Natural killer cell (primary cell): ENCODE measurements around the gene B9D2. TPM values are rescaled to one million over a fixed set of nuclear protein-coding genes. Genes with fewer than 3 reads are reported as not detected.

Source experiments
- ATAC-seq, 3 donors: fragments of 150-1000 bp in 2 of 3; fragments of 200-7000 bp in 1 of 3; cut with Tn5 transposase; 1 replicate in 1 of 3; 2 replicates in 2 of 3; pipeline ENCODE4 v1.10.0; 2021; ENCODE audit warnings: mild to moderate bottlenecking in 2 of 3, moderate library complexity in 2 of 3
- DNase-seq, 2 donors: peaks; one replicate each; pipeline versions ENCODE4 v3.0.0 to v3.0.0-alpha.2; 2013 to 2021; ENCODE audit warnings: mixed read lengths in 1 of 2
- H3K27ac ChIP-seq: one replicate; pipeline ENCODE4 v1.5.1; 2013; ENCODE audit warnings: mild to moderate bottlenecking, low read length
- H3K27me3 ChIP-seq: one replicate; pipeline ENCODE4 v1.6.1; 2013; ENCODE audit warnings: low read length; ENCODE audit not compliant: control insufficient read depth, insufficient read depth
- H3K36me3 ChIP-seq: one replicate; pipeline ENCODE4 v1.6.1; 2013; ENCODE audit warnings: low read length; ENCODE audit not compliant: control insufficient read depth, insufficient read depth
- H3K4me1 ChIP-seq: one replicate; pipeline ENCODE4 v1.6.1; 2013; ENCODE audit warnings: low read length; ENCODE audit not compliant: control insufficient read depth, insufficient read depth
- H3K4me3 ChIP-seq: one replicate; pipeline ENCODE4 v1.5.1; 2013; ENCODE audit warnings: low read length
- H3K9me3 ChIP-seq: one replicate; pipeline ENCODE4 v1.6.1; 2013; ENCODE audit warnings: low read length; ENCODE audit not compliant: control insufficient read depth, insufficient read depth
- H3K27ac Mint-ChIP-seq, 2 donors: one replicate each; pipeline ENCODE4 v1.8.0; 2022; ENCODE audit warnings: mild to moderate bottlenecking in 2 of 2, mixed read lengths in 2 of 2, moderate library complexity in 1 of 2
- H3K27me3 Mint-ChIP-seq, 2 donors: one replicate each; pipeline ENCODE4 v1.8.0; 2022; ENCODE audit warnings: low read depth in 2 of 2, mixed read lengths in 2 of 2
- H3K36me3 Mint-ChIP-seq: one replicate; pipeline ENCODE4 v1.8.0; 2022; ENCODE audit warnings: mixed read lengths
- H3K4me1 Mint-ChIP-seq, 2 donors: one replicate each; pipeline ENCODE4 v1.8.0; 2022; ENCODE audit warnings: mixed read lengths in 2 of 2
- H3K4me3 Mint-ChIP-seq: one replicate; pipeline ENCODE4 v1.8.0; 2022; ENCODE audit warnings: mild to moderate bottlenecking, moderate library complexity, mixed read lengths
- H3K9me3 Mint-ChIP-seq, 2 donors: one replicate each; pipeline ENCODE4 v1.8.0; 2022; ENCODE audit warnings: mixed read lengths in 2 of 2
- CTCF ChIP-seq: fragments of 200-600 bp; IDR thresholded peaks from one replicate; pipeline ENCODE4 v1.8.0; 2022; ENCODE audit warnings: antibody characterized with exemption
- WGBS: methylation state at CpG from one replicate; pipeline ENCODE4 v1.1.7; 2013; ENCODE audit warnings: missing lambda C conversion rate; ENCODE audit not compliant: insufficient coverage; 5-methylcytosine and 5-hydroxymethylcytosine counted together
- intact Hi-C: fragments of 100-400 bp; cut with micrococcal nuclease; formaldehyde crosslinking; loops from one replicate; pipeline ENCODE4 v1.14.2; 2022
- total RNA-seq, 4 donors: library from RNA; stranded (reverse); fragments of 120-200 nt in 1 of 4; gene quantifications; one replicate each; pipeline versions ENCODE4 v1.2.3 to v1.2.4, GENCODE V29; 2013 to 2022

B9D2 gene
- total RNA-seq, 3 donors from 2014 or later (not counting 1 experiment from before 2014, with no cell fraction given): 18.1 to 22.2 (median 18.7) TPM

DNA sequence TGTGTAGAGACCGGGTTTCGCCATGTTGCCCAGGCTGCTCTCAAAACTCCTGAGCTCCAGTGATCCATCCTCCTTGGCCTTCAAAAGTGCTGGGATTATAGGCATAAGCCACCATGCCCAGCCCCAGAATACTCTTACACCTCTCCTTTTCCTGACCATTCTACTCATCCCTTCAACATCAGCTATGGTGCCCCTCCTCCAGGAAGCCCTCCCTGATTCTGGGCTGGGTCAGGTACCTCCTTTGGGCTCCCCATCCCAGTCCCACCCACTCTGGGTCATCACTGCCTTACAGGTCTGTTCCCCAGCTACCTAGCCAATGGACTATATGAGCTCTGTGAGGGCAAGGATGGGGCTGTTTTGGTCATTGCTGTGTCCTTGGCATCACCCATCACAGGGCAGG, 19.8 kb downstream of the B9D2 start:
- no peak overlapping the region for H3K4me3 ChIP-seq
- ATAC-seq: no peak
- H3K27ac ChIP-seq: peak overlapping the region; percentile 24
- no peaks in the 10 kb centered on the region for H3K9me3 ChIP-seq
- intact Hi-C loops: no loop called here
- Mint-ChIP-seq H3K36me3 (no peaks in the 10 kb centered on the region), H3K4me3 (peak overlapping the region; percentile 60), H3K9me3 (no peaks in the 10 kb centered on the region), H3K4me1 (peaks cover 58 to 65% of the 10 kb centered on the region in 2 donors), H3K27ac (peak overlapping the region; percentile 75 to 76), H3K27me3 (no peaks in the 10 kb centered on the region)
- 100% methylated on average over 2 of the region's 2 CpGs for WGBS
- peaks cover 66% of the 10 kb centered on the region for H3K36me3 ChIP-seq
- H3K27me3 ChIP-seq: no peaks in the 10 kb centered on the region
- DNase-seq: no peak
- TF ChIP-seq CTCF: no peak
- peaks cover 77% of the 10 kb centered on the region for H3K4me1 ChIP-seq

DNA sequence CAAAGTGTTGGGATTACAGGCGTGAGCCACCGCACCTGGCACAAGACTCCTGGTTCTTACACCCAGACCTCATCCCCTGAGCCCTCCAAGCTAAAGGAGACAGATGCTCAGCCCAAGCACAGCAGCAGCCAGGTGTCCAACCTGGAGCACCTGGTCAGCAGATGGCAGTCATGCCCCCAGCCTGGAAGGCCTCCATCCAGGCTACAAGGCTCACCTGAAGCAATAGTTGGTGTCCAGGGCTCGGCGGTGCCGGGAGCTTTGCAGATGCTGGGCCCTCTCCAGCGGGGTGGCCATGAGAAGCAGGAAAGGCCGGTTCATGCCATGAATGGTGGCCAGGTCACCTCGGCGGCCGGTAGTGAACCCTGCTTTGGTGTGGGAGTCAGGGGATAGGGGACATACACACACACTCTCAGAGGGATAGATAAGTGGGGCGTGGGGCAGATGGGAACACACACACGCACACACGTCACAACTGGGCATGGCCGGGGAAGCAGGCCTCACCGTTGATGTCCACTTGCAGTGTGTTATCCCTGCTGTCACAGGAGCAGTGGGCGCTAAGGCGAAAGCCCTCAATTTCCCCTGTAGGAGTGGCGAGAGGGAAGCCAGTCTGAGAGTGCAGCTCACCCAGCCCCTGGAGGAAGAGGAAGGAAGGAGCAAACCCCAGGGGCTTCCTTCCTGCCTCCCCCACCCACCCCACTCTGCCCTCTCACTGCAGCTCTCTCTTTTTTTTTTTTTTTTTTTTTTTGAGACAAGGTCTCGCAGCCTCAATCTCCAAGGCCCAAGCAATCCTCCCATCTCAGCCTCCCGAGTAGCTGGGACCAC, 22.1 kb downstream of the B9D2 start:
- Mint-ChIP-seq H3K9me3 (no peaks in the 10 kb centered on the region), H3K36me3 (peaks cover 6% of the 10 kb centered on the region), H3K4me1 (peaks cover 52 to 59% of the 10 kb centered on the region in 2 donors), H3K4me3 (peak overlapping the region; percentile 75), H3K27ac (peak overlapping the region; percentile 75 to 76), H3K27me3 (no peaks in the 10 kb centered on the region)
- no peak for TF ChIP-seq CTCF
- intact Hi-C loops: no loop called here
- Histone ChIP-seq H3K9me3 (no peaks in the 10 kb centered on the region), H3K27me3 (no peaks in the 10 kb centered on the region), H3K4me3 (no peak overlapping the region), H3K27ac (peak overlapping the region; percentile 38), H3K36me3 (peaks cover 74% of the 10 kb centered on the region), H3K4me1 (peaks cover 56% of the 10 kb centered on the region)
- DNase-seq: peak in 1 of 2 donors; percentile 52
- WGBS: 70% methylated on average over 18 of the region's 20 CpGs
- ATAC-seq: peak; percentile 22 to 40 (median 31)

DNA sequence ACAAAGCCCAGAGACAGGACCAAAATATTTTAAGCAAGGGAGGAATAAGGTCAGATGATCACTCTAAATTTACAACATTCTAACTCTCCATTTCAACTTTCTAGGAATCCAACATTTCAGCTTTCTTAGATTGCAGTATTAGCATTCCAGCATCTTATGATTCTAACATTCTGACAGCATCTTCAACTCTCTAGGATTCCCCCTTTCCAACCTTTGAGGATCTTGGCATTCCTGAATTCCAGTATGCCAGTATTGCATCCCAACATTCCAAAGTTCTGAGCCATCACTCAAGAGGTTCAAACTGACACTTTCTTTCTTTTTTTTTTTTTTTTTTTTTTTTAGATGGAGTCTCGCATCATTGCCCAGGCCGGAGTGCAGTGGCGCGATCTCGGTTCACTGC, 24.0 kb downstream of the B9D2 start:
- Histone ChIP-seq H3K27ac (no peak overlapping the region), H3K9me3 (no peaks in the 10 kb centered on the region), H3K4me3 (no peak overlapping the region), H3K36me3 (peaks cover 78% of the 10 kb centered on the region), H3K27me3 (no peaks in the 10 kb centered on the region), H3K4me1 (peaks cover 56% of the 10 kb centered on the region)
- Mint-ChIP-seq H3K4me3 (peak overlapping the region; percentile 42), H3K9me3 (no peaks in the 10 kb centered on the region), H3K27ac (peak overlapping the region; percentile 58 to 75), H3K27me3 (no peaks in the 10 kb centered on the region), H3K4me1 (peaks cover 46 to 54% of the 10 kb centered on the region in 2 donors), H3K36me3 (peaks cover 6% of the 10 kb centered on the region)
- TF ChIP-seq CTCF: no peak
- ATAC-seq (no peak), DNase-seq (no peak)
- intact Hi-C loops: no loop called here
- 92% methylated on average over 5 of the region's 5 CpGs for WGBS
